ENCODE data around the gene WBP1L. TPM values are rescaled to one million over a fixed set of nuclear protein-coding genes. Genes with fewer than 3 reads are reported as not detected.
A peak's percentile ranks its signal among the peaks of the same experiment; 100 is the strongest.

Gene WBP1L
- total and polyA plus RNA-seq, 2 of the 13 experiments (the other 11 are each of a cell fraction or from before 2014, with no cell fraction given) = 8.3 to 12.3 TPM

- TF ChIP-seq ATF2 (CRISPR knock-in tag; IDR thresholded peaks at IDR 0.05) = no peak
- TF ChIP-seq HMG20A (CRISPR knock-in tag; IDR thresholded peaks at IDR 0.05; ENCODE audit: borderline replicate concordance) = no peak
- TF ChIP-seq DNMT3B (CRISPR knock-in tag; conservative IDR thresholded peaks at IDR 0.05) = 0 out of 2 replicates have a peak, but pooled peaks have one; percentile 10
- no peak for TF ChIP-seq HIVEP1 (CRISPR knock-in tag; IDR thresholded peaks at IDR 0.05)
- TF ChIP-seq, protein P1, sequence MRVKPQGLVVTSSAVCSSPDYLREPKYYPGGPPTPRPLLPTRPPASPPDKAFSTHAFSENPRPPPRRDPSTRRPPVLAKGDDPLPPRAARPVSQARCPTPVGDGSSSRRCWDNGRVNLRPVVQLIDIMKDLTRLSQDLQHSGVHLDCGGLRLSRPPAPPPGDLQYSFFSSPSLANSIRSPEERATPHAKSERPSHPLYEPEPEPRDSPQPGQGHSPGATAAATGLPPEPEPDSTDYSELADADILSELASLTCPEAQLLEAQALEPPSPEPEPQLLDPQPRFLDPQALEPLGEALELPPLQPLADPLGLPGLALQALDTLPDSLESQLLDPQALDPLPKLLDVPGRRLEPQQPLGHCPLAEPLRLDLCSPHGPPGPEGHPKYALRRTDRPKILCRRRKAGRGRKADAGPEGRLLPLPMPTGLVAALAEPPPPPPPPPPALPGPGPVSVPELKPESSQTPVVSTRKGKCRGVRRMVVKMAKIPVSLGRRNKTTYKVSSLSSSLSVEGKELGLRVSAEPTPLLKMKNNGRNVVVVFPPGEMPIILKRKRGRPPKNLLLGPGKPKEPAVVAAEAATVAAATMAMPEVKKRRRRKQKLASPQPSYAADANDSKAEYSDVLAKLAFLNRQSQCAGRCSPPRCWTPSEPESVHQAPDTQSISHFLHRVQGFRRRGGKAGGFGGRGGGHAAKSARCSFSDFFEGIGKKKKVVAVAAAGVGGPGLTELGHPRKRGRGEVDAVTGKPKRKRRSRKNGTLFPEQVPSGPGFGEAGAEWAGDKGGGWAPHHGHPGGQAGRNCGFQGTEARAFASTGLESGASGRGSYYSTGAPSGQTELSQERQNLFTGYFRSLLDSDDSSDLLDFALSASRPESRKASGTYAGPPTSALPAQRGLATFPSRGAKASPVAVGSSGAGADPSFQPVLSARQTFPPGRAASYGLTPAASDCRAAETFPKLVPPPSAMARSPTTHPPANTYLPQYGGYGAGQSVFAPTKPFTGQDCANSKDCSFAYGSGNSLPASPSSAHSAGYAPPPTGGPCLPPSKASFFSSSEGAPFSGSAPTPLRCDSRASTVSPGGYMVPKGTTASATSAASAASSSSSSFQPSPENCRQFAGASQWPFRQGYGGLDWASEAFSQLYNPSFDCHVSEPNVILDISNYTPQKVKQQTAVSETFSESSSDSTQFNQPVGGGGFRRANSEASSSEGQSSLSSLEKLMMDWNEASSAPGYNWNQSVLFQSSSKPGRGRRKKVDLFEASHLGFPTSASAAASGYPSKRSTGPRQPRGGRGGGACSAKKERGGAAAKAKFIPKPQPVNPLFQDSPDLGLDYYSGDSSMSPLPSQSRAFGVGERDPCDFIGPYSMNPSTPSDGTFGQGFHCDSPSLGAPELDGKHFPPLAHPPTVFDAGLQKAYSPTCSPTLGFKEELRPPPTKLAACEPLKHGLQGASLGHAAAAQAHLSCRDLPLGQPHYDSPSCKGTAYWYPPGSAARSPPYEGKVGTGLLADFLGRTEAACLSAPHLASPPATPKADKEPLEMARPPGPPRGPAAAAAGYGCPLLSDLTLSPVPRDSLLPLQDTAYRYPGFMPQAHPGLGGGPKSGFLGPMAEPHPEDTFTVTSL (CRISPR knock-in tag; IDR thresholded peaks at IDR 0.05; ENCODE audit: borderline replicate concordance) = no peak; the same call in 1 of the 2 replicates
- TF ChIP-seq MTF1 (CRISPR knock-in tag; IDR thresholded peaks at IDR 0.05) = no peak
- no peak for TF ChIP-seq NPAS2 (CRISPR knock-in tag; IDR thresholded peaks at IDR 0.05; ENCODE audit: borderline replicate concordance)
- no peak for TF ChIP-seq NFE2 (CRISPR knock-in tag; IDR thresholded peaks at IDR 0.05)
- no peak for TF ChIP-seq ZNF496 (CRISPR knock-in tag; IDR thresholded peaks at IDR 0.05; ENCODE audit: insufficient replicate concordance)
- TF ChIP-seq, protein P2, sequence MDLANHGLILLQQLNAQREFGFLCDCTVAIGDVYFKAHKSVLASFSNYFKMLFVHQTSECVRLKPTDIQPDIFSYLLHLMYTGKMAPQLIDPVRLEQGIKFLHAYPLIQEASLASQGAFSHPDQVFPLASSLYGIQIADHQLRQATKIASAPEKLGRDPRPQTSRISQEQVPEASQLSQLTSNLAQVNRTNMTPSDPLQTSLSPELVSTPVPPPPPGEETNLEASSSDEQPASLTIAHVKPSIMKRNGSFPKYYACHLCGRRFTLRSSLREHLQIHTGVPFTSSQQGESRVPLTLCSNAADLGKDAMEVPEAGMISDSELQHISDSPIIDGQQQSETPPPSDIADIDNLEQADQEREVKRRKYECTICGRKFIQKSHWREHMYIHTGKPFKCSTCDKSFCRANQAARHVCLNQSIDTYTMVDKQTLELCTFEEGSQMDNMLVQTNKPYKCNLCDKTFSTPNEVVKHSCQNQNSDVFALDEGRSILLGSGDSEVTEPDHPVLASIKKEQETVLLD (CRISPR knock-in tag; IDR thresholded peaks at IDR 0.05; ENCODE audit: low read depth) = no peak
- no peak for TF ChIP-seq EEA1 (CRISPR knock-in tag; IDR thresholded peaks at IDR 0.05; ENCODE audit: borderline replicate concordance)
- TF ChIP-seq, protein P3, sequence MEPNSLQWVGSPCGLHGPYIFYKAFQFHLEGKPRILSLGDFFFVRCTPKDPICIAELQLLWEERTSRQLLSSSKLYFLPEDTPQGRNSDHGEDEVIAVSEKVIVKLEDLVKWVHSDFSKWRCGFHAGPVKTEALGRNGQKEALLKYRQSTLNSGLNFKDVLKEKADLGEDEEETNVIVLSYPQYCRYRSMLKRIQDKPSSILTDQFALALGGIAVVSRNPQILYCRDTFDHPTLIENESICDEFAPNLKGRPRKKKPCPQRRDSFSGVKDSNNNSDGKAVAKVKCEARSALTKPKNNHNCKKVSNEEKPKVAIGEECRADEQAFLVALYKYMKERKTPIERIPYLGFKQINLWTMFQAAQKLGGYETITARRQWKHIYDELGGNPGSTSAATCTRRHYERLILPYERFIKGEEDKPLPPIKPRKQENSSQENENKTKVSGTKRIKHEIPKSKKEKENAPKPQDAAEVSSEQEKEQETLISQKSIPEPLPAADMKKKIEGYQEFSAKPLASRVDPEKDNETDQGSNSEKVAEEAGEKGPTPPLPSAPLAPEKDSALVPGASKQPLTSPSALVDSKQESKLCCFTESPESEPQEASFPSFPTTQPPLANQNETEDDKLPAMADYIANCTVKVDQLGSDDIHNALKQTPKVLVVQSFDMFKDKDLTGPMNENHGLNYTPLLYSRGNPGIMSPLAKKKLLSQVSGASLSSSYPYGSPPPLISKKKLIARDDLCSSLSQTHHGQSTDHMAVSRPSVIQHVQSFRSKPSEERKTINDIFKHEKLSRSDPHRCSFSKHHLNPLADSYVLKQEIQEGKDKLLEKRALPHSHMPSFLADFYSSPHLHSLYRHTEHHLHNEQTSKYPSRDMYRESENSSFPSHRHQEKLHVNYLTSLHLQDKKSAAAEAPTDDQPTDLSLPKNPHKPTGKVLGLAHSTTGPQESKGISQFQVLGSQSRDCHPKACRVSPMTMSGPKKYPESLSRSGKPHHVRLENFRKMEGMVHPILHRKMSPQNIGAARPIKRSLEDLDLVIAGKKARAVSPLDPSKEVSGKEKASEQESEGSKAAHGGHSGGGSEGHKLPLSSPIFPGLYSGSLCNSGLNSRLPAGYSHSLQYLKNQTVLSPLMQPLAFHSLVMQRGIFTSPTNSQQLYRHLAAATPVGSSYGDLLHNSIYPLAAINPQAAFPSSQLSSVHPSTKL (CRISPR knock-in tag; IDR thresholded peaks at IDR 0.05) = no peak
- TF ChIP-seq ZNF850 (CRISPR knock-in tag; conservative IDR thresholded peaks at IDR 0.05) = no peak
- TF ChIP-seq ZNF879 (CRISPR knock-in tag; IDR thresholded peaks at IDR 0.05) = no peak
- TF ChIP-seq MLLT10 (CRISPR knock-in tag; IDR thresholded peaks at IDR 0.05) = no peak
- TF ChIP-seq CREM (IDR thresholded peaks at IDR 0.05) = no peak
- no peak for TF ChIP-seq CREM (CRISPR knock-in tag; IDR thresholded peaks at IDR 0.05)
- peak; percentile 67; the same call in 1 of the 2 replicates for TF ChIP-seq JUND (CRISPR knock-in tag; IDR thresholded peaks at IDR 0.05)
- no peak for TF ChIP-seq SYNCRIP (IDR thresholded peaks at IDR 0.05; ENCODE audit: insufficient read depth, low read depth, low read length)
Measured at GRCh38 chr10:102814453-102814871, 70.7 kb downstream of the WBP1L start (continued).
